NB4 (cell line): ENCODE measurements around the gene LAMA4.

Experiments used
- POLR2A ChIP-seq: IDR thresholded peaks from 2 replicates; pipeline ENCODE4 v1.6.1; 2011; ENCODE audit warnings: mild to moderate bottlenecking; ENCODE audit not compliant: insufficient read length; ENCODE audit errors: extremely low read depth
- TF ChIP-seq, protein P1 (sequence below): IDR thresholded peaks from one replicate; pipeline ENCODE4 v1.5.1; 2012; ENCODE audit warnings: low read depth, low read length

DNA sequence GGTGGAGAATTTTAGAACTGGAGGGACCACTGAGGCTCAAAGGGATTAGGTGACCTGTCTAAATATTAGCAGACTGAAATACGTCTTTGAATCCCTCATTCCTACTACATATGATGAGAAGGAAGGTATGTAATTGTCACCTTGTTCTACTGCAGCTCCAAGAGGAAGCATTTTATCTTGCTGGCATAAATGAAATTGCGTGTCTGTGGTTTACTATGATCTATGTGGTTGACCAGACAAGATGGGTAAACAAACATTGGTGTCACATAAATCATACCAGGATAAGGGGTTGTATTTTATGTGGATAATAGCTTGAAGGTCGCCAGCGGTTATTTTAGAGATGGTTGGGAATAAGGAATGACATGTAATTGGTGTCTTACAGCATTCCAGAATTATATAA is 78.2 kb downstream of the LAMA4 start:
- TF ChIP-seq, protein P1, sequence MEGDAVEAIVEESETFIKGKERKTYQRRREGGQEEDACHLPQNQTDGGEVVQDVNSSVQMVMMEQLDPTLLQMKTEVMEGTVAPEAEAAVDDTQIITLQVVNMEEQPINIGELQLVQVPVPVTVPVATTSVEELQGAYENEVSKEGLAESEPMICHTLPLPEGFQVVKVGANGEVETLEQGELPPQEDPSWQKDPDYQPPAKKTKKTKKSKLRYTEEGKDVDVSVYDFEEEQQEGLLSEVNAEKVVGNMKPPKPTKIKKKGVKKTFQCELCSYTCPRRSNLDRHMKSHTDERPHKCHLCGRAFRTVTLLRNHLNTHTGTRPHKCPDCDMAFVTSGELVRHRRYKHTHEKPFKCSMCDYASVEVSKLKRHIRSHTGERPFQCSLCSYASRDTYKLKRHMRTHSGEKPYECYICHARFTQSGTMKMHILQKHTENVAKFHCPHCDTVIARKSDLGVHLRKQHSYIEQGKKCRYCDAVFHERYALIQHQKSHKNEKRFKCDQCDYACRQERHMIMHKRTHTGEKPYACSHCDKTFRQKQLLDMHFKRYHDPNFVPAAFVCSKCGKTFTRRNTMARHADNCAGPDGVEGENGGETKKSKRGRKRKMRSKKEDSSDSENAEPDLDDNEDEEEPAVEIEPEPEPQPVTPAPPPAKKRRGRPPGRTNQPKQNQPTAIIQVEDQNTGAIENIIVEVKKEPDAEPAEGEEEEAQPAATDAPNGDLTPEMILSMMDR = no peak
- TF ChIP-seq POLR2A = no peak
